Central memory CD4-positive, alpha-beta T cell (primary cell): ENCODE results near the gene POU4F2.

Source experiments
- DNase-seq: peaks from one replicate; pipeline ENCODE4 v3.0.0; 2022
- total RNA-seq, 3 experiments: gene quantifications; one replicate each; lab custom pipeline; 2026; lab: John Stamatoyannopoulos, UW

The POU4F2 gene
- 0 reads per million in 3 experiments for total RNA-seq

GRCh38 chr4:146638786-146639505, at the start of gene POU4F2:
TSS of gene POU4F2 (plus strand) at chr4:146638893. CDS start at chr4:146639141, 248 bp downstream.
- DNase-seq: no peak

- no peak for DNase-seq
Observed at GRCh38 chr4:146590801-146591200, 47.9 kb upstream of the POU4F2 start.

- no peak for DNase-seq
Observed at GRCh38 chr4:146592019-146592418, 46.7 kb upstream of the POU4F2 start.

GRCh38 chr4:146632770-146633470, 5.8 kb upstream of the POU4F2 start:
- DNase-seq: no peak

GRCh38 chr4:146633471-146633800, 5.3 kb upstream of the POU4F2 start:
- DNase-seq: no peak

- no peak for DNase-seq
Observed at GRCh38 chr4:146634825-146635224, 3.9 kb upstream of the POU4F2 start.

GRCh38 chr4:146637621-146638332, 916 bp upstream of the POU4F2 start:
- no peak for DNase-seq

GRCh38 chr4:146638333-146638785, 334 bp upstream of the POU4F2 start:
- no peak for DNase-seq

GRCh38 chr4:146639506-146639932, 826 bp downstream of the POU4F2 start:
- DNase-seq: no peak

GRCh38 chr4:146640021-146640464, 1.4 kb downstream of the POU4F2 start:
- no peak for DNase-seq

- no peak for DNase-seq
Observed at GRCh38 chr4:146640465-146641061, 1.9 kb downstream of the POU4F2 start.

GRCh38 chr4:146641762-146642161, 3.1 kb downstream of the POU4F2 start:
- no peak for DNase-seq

GRCh38 chr4:146643812-146644401, 5.2 kb downstream of the POU4F2 start:
- DNase-seq: no peak

GRCh38 chr4:146645921-146646320, 7.2 kb downstream of the POU4F2 start:
- no peak for DNase-seq

- no peak for DNase-seq
Observed at GRCh38 chr4:146646593-146647325, 8.1 kb downstream of the POU4F2 start.

GRCh38 chr4:146647615-146648460, 9.1 kb downstream of the POU4F2 start:
- DNase-seq: no peak

- DNase-seq: no peak
Observed at GRCh38 chr4:146648461-146648783, 9.7 kb downstream of the POU4F2 start.

GRCh38 chr4:146649232-146649631, 10.5 kb downstream of the POU4F2 start:
- DNase-seq: no peak

- DNase-seq: no peak
Observed at GRCh38 chr4:146650034-146650433, 11.3 kb downstream of the POU4F2 start.

- no peak for DNase-seq
Observed at GRCh38 chr4:146654687-146655520, 16.2 kb downstream of the POU4F2 start.
